Epithelial cell of esophagus (primary cell): ENCODE results near the gene ZNF296.

Experiments
- DNase-seq: peaks from one replicate; pipeline ENCODE4 v3.0.0; 2010; ENCODE audit warnings: low read depth
- H3K4me3 ChIP-seq: 2 replicates; pipeline ENCODE4 v1.5.1; 2011; ENCODE audit warnings: mild to moderate bottlenecking, low read length, control low read depth
- CTCF ChIP-seq: IDR thresholded peaks from 2 replicates; pipeline ENCODE4 v1.5.1; 2011; ENCODE audit warnings: low read depth, mild to moderate bottlenecking, low read length, control low read depth, inconsistent platforms; ENCODE audit not compliant: insufficient read depth; ENCODE audit errors: missing control alignments

The ZNF296 gene

GRCh38 chr19:45037393-45038169 lies 38.7 kb downstream of the ZNF296 start:
- no peak overlapping the region for H3K4me3 ChIP-seq
- no peak for DNase-seq
- TF ChIP-seq CTCF = no peak

- TF ChIP-seq CTCF = no peak
- no peak for DNase-seq
- H3K4me3 ChIP-seq = no peak overlapping the region
These were observed 40.5 kb downstream of the ZNF296 start for GRCh38 chr19:45035755-45036154.

GRCh38 chr19:45032421-45032820 lies 43.9 kb downstream of the ZNF296 start:
- TF ChIP-seq CTCF = no peak
- no peak overlapping the region for H3K4me3 ChIP-seq
- DNase-seq = no peak

- no peak for DNase-seq
- H3K4me3 ChIP-seq = no peak overlapping the region
- TF ChIP-seq CTCF = no peak
These were observed 45.5 kb downstream of the ZNF296 start for GRCh38 chr19:45030825-45031224.

GRCh38 chr19:45027371-45027770 lies 48.9 kb downstream of the ZNF296 start:
- no peak overlapping the region for H3K4me3 ChIP-seq
- no peak for DNase-seq
- no peak for TF ChIP-seq CTCF

- no peak for TF ChIP-seq CTCF
- no peak overlapping the region for H3K4me3 ChIP-seq
- no peak for DNase-seq
These were observed 51.0 kb downstream of the ZNF296 start for GRCh38 chr19:45025264-45025663.

GRCh38 chr19:45023048-45023447 lies 53.2 kb downstream of the ZNF296 start:
- TF ChIP-seq CTCF = no peak
- no peak for DNase-seq
- no peak overlapping the region for H3K4me3 ChIP-seq
